Measurements from ENCODE around the gene DONSON.

DNA sequence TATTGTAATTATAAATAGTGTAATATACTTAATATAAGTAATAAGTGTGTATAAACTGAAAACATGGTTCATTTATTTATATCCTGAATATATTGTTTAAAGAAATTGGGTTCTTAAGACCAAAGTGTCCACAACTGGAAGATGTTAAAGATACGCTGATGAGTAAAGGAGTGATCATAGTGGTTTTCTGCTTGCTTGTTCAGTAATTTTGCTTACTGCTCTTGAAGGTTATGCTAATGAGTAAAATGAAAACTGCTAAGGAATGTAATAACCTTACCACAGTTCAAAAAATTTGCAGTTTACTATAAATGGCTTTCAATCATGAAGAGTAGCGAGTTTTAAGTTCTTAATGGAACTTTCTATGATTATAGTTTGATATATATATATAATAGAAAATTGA is 22.0 kb downstream of the DONSON start:
- TF ChIP-seq KLF16 (tag by site-specific recombination; IDR thresholded peaks at IDR 0.05), result no peak
- TF ChIP-seq ZNF530 (tag by site-specific recombination; IDR thresholded peaks at IDR 0.05; ENCODE audit: low read depth), result no peak
- TF ChIP-seq ZNF138 (tag by site-specific recombination; IDR thresholded peaks at IDR 0.05; ENCODE audit: borderline replicate concordance), result no peak
- TF ChIP-seq CTCF (tag by site-specific recombination; IDR thresholded peaks at IDR 0.05), result no peak
- no peak for TF ChIP-seq ZFP41 (tag by site-specific recombination; IDR thresholded peaks at IDR 0.05; ENCODE audit: borderline replicate concordance)
- TF ChIP-seq ZNF146 (tag by site-specific recombination; IDR thresholded peaks at IDR 0.05), result no peak

All from HEK293 (cell line).